IMR-90 (cell line): ENCODE measurements around the gene FBXL13.

ENCODE experiments used
- FOS ChIP-seq: fragments of 150-350 bp; IDR thresholded peaks from 2 replicates; pipeline ENCODE4 v1.6.1; 2016; ENCODE audit warnings: low read depth, low read length
- MAZ ChIP-seq: IDR thresholded peaks from 2 replicates; pipeline ENCODE4 v1.6.1; 2012; ENCODE audit warnings: low read depth, mild to moderate bottlenecking, low read length, improper control_type of control experiment, moderate library complexity, borderline replicate concordance
- POLR2A ChIP-seq: IDR thresholded peaks from 2 replicates; pipeline ENCODE4 v1.6.1; 2012; ENCODE audit warnings: mild to moderate bottlenecking, low read depth, low read length
- TF ChIP-seq, protein P1 (sequence below): fragments of 150-350 bp; IDR thresholded peaks from 2 replicates; pipeline ENCODE4 v1.6.1; 2017; ENCODE audit warnings: mild to moderate bottlenecking, antibody characterized with exemption, low read length, low read depth
- TF ChIP-seq, protein P2 (sequence below): conservative IDR thresholded peaks from 2 replicates; pipeline ENCODE4 v1.5.1; 2012; ENCODE audit warnings: mild to moderate bottlenecking, low read depth, low read length, improper control_type of control experiment

DNA sequence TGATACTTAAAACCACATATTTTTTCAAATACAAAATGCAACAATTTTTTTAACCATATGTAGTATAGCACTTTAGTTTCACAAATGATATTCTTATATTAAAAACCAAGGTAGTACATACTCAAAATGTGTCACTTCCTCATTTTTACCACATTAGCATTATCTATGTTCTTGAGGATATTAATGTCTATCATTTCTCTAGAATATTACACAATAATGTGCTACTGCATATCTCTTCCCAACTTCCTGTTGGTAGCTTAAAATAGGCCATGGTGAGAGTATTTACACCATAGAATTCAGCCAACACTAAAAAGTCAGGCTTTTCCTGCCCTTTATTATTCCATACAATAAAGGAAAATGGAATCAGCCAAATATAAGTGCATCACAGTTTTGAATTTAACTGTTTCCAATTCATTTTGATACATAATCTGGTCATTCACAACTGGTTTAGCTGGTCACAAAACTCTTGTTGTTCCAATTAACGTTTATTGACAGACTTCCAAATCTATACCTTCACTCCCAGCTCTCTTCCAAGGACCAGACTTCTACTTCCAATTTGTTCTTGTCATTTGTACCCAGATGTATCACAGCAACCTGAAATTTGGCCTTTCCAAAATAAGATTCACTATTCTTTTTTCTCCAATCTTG lies 181.8 kb downstream of the FBXL13 start:
- TF ChIP-seq, protein P1, sequence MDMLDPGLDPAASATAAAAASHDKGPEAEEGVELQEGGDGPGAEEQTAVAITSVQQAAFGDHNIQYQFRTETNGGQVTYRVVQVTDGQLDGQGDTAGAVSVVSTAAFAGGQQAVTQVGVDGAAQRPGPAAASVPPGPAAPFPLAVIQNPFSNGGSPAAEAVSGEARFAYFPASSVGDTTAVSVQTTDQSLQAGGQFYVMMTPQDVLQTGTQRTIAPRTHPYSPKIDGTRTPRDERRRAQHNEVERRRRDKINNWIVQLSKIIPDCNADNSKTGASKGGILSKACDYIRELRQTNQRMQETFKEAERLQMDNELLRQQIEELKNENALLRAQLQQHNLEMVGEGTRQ, result no peak
- TF ChIP-seq, protein P2, sequence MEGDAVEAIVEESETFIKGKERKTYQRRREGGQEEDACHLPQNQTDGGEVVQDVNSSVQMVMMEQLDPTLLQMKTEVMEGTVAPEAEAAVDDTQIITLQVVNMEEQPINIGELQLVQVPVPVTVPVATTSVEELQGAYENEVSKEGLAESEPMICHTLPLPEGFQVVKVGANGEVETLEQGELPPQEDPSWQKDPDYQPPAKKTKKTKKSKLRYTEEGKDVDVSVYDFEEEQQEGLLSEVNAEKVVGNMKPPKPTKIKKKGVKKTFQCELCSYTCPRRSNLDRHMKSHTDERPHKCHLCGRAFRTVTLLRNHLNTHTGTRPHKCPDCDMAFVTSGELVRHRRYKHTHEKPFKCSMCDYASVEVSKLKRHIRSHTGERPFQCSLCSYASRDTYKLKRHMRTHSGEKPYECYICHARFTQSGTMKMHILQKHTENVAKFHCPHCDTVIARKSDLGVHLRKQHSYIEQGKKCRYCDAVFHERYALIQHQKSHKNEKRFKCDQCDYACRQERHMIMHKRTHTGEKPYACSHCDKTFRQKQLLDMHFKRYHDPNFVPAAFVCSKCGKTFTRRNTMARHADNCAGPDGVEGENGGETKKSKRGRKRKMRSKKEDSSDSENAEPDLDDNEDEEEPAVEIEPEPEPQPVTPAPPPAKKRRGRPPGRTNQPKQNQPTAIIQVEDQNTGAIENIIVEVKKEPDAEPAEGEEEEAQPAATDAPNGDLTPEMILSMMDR, result no peak
- TF ChIP-seq POLR2A (no peak), FOS (no peak), MAZ (no peak)
